GM19043 (cell line): ENCODE data around the gene CDC42EP1.
"Not testable (repeated sequence)": the region's sequence is repeated elsewhere in the genome, so short reads cannot be mapped to it uniquely, and the experiment has no call there.

Source experiments
- ATAC-seq: cut with Tn5 transposase; IDR thresholded peaks from one replicate; pipeline ENCODE4 v1.9.1; 2021; ENCODE audit warnings: low read depth; ENCODE audit not compliant: unreplicated experiment

The CDC42EP1 gene

GRCh38 chr22:37608477-37609239 is 48.4 kb downstream of the CDC42EP1 start, which contains the start of gene GGA1:
GGA1 (plus strand) TSS chr22:37608834; CDS start chr22:37608861, 27 bp downstream.
- ATAC-seq = peak; percentile 71

GRCh38 chr22:37609240-37610152 is 49.2 kb downstream of the CDC42EP1 start:
- no peak for ATAC-seq

- ATAC-seq = not testable (repeated sequence)
Observed at GRCh38 chr22:37610153-37610475, 49.8 kb downstream of the CDC42EP1 start.

- ATAC-seq = no peak
Observed at GRCh38 chr22:37610480-37611129, 50.3 kb downstream of the CDC42EP1 start.

GRCh38 chr22:37611207-37611606 is 50.9 kb downstream of the CDC42EP1 start:
- ATAC-seq = no peak

- ATAC-seq = no peak
Observed at GRCh38 chr22:37616201-37617083, 56.2 kb downstream of the CDC42EP1 start.

- ATAC-seq = no peak
Observed at GRCh38 chr22:37617431-37617830, 57.2 kb downstream of the CDC42EP1 start.

- no peak for ATAC-seq
Observed at GRCh38 chr22:37618072-37618656, 57.9 kb downstream of the CDC42EP1 start.

GRCh38 chr22:37618674-37619073 is 58.4 kb downstream of the CDC42EP1 start:
- ATAC-seq = no peak
